Ovary (tissue), 9 donors: Measurements from ENCODE around the gene CHMP5. TPM values are rescaled to one million over a fixed set of nuclear protein-coding genes. Genes with fewer than 3 reads are reported as not detected.

Experiments used
- DNase-seq, 5 donors: peaks; one replicate each; pipeline ENCODE4 v3.0.0-alpha.2; 2019 to 2020
- H3K27ac ChIP-seq, 2 donors: fragments of 200-600 bp; one replicate each; pipeline versions ENCODE4 v1.5.1 to v1.8.0; 2019 to 2022
- H3K27me3 ChIP-seq: fragments of 200-600 bp; one replicate; pipeline ENCODE4 v1.8.0; 2022
- H3K36me3 ChIP-seq: fragments of 200-600 bp; sonication (generic); one replicate; pipeline ENCODE4 v1.5.1; 2019
- H3K4me1 ChIP-seq: one replicate; pipeline ENCODE4 v1.8.1; 2013; ENCODE audit warnings: mild to moderate bottlenecking, moderate library complexity; ENCODE audit not compliant: insufficient read depth
- H3K4me3 ChIP-seq: fragments of 200-600 bp; sonication (generic); one replicate; pipeline ENCODE4 v1.5.1; 2017
- H3K9me3 ChIP-seq, 2 donors: fragments of 200-600 bp in 1 of 2; sonication (generic) in 1 of 2; one replicate each; pipeline versions ENCODE4 v1.5.1 to v1.8.1; 2013 to 2019; ENCODE audit warnings: mild to moderate bottlenecking in 1 of 2, moderate library complexity in 1 of 2
- CTCF ChIP-seq, 3 donors: fragments of 450-650 bp in 2 of 3; fragments of 200-600 bp in 1 of 3; IDR thresholded peaks; one replicate each; pipeline versions ENCODE4 v1.5.1 to v1.8.0; 2016 to 2022; ENCODE audit warnings: antibody characterized with exemption in 3 of 3, mild to moderate bottlenecking in 1 of 3
- EP300 ChIP-seq: sonication (generic); formaldehyde crosslinking; IDR thresholded peaks from one replicate; pipeline ENCODE4 v1.6.1; 2017; ENCODE audit warnings: antibody characterized with exemption
- POLR2A ChIP-seq: fragments of 450-650 bp; IDR thresholded peaks from one replicate; pipeline ENCODE4 v1.6.1; 2017; ENCODE audit warnings: antibody characterized with exemption, mild to moderate bottlenecking, moderate library complexity
- WGBS, 3 donors: extraction: QIAGEN DNeasy Blood & Tissue Kit in 1 of 3; methylation state at CpG; one replicate each; pipeline versions ENCODE4 v1.1.5 to v1.1.7; 2013 to 2017; 5-methylcytosine and 5-hydroxymethylcytosine counted together
- intact Hi-C, 4 donors: fragments of 100-400 bp; cut with DNase I; formaldehyde crosslinking; loops; one replicate each; pipeline versions ENCODE4 v1.11.0 to v1.15.1; 2022 to 2023
- polyA plus RNA-seq, 2 donors: library from polyadenylated mRNA; stranded (reverse); fragments of 200-250 nt in 1 of 2; fragments of 350-450 nt in 1 of 2; fragmentation: Illumina TruSeq in 1 of 2; extraction: RNeasy Lipid Tissue Mini Kit (QIAGEN cat#74804) in 1 of 2; gene quantifications; one replicate each; pipeline ENCODE4 v1.2.3, GENCODE V29; 2013 to 2014
- total RNA-seq, 7 donors: library from RNA; depleted of rRNA in 2 of 7; stranded (reverse); fragments of >200 nt in 2 of 7; fragmentation: NEBNext Ultra II Directional in 3 of 7; extraction: Animal tissue kit (Norgen Biotek cat#: 25700) in 3 of 7; gene quantifications; one replicate each; pipeline versions ENCODE4 v1.1.0 to v1.2.4, GENCODE V29; 2016 to 2023
- donor health status: DM: no; HTN: no; CAD: no; lungs with moderate emphysema.
- donor health status: DM: no; HTN: no; CAD: no.
- donor health status: Bipolar disorder and iron deficiency.
- donor health status: DM: yes; HTN: yes; CAD: no.
- donor health status: DM: no; HTN: no; CAD: no.
- donor health status: DM: yes; HTN: yes; CAD: no.

Gene CHMP5
- total and polyA plus RNA-seq, 9 donors, result 39.7 to 66.5 (median 52.9) TPM

- WGBS, 3 donors, result 95 to 96% (median 95%) methylated on average over 8 of the region's 8 CpGs
- Histone ChIP-seq H3K4me3 (no peak overlapping the region), H3K4me1 (no peaks in the 10 kb centered on the region), H3K27ac (no peak overlapping the region), H3K36me3 (no peaks in the 10 kb centered on the region), H3K27me3 (no peaks in the 10 kb centered on the region), H3K9me3 (no peaks in the 10 kb centered on the region)
- intact Hi-C loops, result no loop called here
- TF ChIP-seq EP300, result no peak
- no peak for DNase-seq
Observed at GRCh38 chr9:33318781-33319180, 53.9 kb downstream of the CHMP5 start.

- Histone ChIP-seq H3K27ac (no peak overlapping the region), H3K9me3 (no peaks in the 10 kb centered on the region), H3K27me3 (no peaks in the 10 kb centered on the region), H3K4me1 (no peaks in the 10 kb centered on the region), H3K36me3 (no peaks in the 10 kb centered on the region), H3K4me3 (no peak overlapping the region)
- WGBS, 3 donors, result 55 to 79% (median 75%) methylated on average over 1 of the region's 1 CpG
- TF ChIP-seq CTCF (IDR thresholded peaks at IDR 0.05), result no peak
- no peak for TF ChIP-seq EP300
- TF ChIP-seq POLR2A, result no peak
- intact Hi-C loops, result no loop called here
- no peak for DNase-seq
Observed at GRCh38 chr9:33320230-33320567, 55.4 kb downstream of the CHMP5 start.

- no peak overlapping the region for H3K27ac ChIP-seq
- no peak for TF ChIP-seq EP300
- no peak for TF ChIP-seq CTCF (IDR thresholded peaks at IDR 0.05)
- no peak for TF ChIP-seq POLR2A
- H3K36me3 ChIP-seq, result no peaks in the 10 kb centered on the region
- DNase-seq, result no peak
- no peaks in the 10 kb centered on the region for H3K27me3 ChIP-seq
- no peak overlapping the region for H3K4me3 ChIP-seq
- 69 to 86% (median 79%) methylated on average over 2 of the region's 2 CpGs for WGBS, 3 donors
- intact Hi-C loops, result no loop called here
- H3K4me1 ChIP-seq, result no peaks in the 10 kb centered on the region
- H3K9me3 ChIP-seq, result no peaks in the 10 kb centered on the region
Observed at GRCh38 chr9:33320568-33321261, 55.9 kb downstream of the CHMP5 start.

GRCh38 chr9:33329117-33329563, 64.3 kb downstream of the CHMP5 start:
- intact Hi-C loops, result no loop called here
- TF ChIP-seq CTCF (IDR thresholded peaks at IDR 0.05) (no peak), EP300 (no peak), POLR2A (no peak)
- WGBS, 3 donors, result 56 to 82% (median 71%) methylated on average over 4 of the region's 4 CpGs
- Histone ChIP-seq H3K27ac (no peak overlapping the region), H3K27me3 (no peaks in the 10 kb centered on the region), H3K4me1 (no peaks in the 10 kb centered on the region), H3K4me3 (no peak overlapping the region), H3K9me3 (no peaks in the 10 kb centered on the region), H3K36me3 (no peaks in the 10 kb centered on the region)
- DNase-seq, result no peak

- intact Hi-C loops, result no loop called here
- whole genome bisulfite sequencing, 3 donors, result 63 to 69% (median 66%) methylated on average over 5 of the region's 5 CpGs
- H3K9me3 ChIP-seq, result no peaks in the 10 kb centered on the region
- no peak for DNase-seq
- H3K27ac ChIP-seq, result no peak overlapping the region
- no peak overlapping the region for H3K4me3 ChIP-seq
- no peaks in the 10 kb centered on the region for H3K27me3 ChIP-seq
- no peak for TF ChIP-seq POLR2A
- H3K36me3 ChIP-seq, result no peaks in the 10 kb centered on the region
- H3K4me1 ChIP-seq, result no peaks in the 10 kb centered on the region
Observed at GRCh38 chr9:33329979-33330378, 65.1 kb downstream of the CHMP5 start.
